ENCODE results near the gene INTS2. TPM values are rescaled to one million over a fixed set of nuclear protein-coding genes. Genes with fewer than 3 reads are reported as not detected.
A peak's percentile ranks its signal among the peaks of the same experiment; 100 is the strongest.

The INTS2 gene, protein sequence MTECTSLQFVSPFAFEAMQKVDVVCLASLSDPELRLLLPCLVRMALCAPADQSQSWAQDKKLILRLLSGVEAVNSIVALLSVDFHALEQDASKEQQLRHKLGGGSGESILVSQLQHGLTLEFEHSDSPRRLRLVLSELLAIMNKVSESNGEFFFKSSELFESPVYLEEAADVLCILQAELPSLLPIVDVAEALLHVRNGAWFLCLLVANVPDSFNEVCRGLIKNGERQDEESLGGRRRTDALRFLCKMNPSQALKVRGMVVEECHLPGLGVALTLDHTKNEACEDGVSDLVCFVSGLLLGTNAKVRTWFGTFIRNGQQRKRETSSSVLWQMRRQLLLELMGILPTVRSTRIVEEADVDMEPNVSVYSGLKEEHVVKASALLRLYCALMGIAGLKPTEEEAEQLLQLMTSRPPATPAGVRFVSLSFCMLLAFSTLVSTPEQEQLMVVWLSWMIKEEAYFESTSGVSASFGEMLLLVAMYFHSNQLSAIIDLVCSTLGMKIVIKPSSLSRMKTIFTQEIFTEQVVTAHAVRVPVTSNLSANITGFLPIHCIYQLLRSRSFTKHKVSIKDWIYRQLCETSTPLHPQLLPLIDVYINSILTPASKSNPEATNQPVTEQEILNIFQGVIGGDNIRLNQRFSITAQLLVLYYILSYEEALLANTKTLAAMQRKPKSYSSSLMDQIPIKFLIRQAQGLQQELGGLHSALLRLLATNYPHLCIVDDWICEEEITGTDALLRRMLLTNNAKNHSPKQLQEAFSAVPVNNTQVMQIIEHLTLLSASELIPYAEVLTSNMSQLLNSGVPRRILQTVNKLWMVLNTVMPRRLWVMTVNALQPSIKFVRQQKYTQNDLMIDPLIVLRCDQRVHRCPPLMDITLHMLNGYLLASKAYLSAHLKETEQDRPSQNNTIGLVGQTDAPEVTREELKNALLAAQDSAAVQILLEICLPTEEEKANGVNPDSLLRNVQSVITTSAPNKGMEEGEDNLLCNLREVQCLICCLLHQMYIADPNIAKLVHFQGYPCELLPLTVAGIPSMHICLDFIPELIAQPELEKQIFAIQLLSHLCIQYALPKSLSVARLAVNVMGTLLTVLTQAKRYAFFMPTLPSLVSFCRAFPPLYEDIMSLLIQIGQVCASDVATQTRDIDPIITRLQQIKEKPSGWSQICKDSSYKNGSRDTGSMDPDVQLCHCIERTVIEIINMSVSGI
- 10 to 100 TPM; 23.4 to 27.9 TPM for total RNA-seq

DNA sequence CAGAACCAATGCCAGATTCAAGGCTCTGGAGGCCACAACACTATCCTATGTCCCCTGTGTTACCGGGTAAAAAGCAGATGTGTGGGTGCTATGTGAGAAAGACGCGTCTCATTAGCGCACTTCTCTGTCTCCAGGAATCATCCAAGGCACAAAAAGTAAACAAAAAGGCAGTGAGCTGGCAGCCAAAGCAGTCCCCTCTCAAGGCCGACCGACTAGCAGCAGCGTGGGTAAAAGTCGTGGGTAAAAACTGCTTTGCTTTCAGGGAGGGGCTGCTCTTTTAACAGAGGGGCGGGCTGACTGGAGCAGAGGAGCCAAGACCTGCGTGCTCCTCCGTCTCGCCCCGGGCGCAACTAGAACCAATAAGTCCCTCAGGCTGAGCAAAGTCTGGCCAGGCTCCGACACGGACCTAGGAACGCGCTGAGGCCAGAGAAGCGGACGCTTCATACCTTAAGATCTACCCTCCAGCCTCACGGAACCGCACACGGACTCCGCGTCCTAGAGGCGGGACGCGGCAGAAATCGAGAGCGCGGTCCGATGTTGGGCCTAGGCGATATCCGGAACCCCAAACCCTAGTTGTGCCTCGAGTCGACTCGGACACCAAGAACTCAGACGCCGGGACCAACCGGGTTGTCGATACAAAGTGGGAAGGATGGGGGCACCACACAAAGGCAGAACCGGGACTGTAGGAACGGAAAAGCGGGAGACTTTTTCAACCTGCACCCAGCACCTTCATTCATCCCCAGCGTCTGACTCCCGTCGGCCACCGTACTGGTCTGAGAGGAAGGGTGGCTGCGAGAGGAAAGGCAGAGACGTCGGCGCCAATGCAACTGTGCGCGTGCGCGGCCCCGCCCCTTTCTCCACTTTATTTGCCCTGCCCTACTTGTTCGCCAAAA lies at the start of gene INTS2:
INTS2 (minus strand) TSS at position 775 of the 893 bp plus-strand sequence. CDS start 1,338 bp downstream, outside the sequence.
- POLR2A ChIA-PET, result interaction anchor here (0.5 to 0.6 kb wide), 2 partner anchors 34 to 44 kb away, joined by 6 read pairs; no protein-coding TSS in a partner anchor
- Mint-ChIP-seq H3K36me3 (ENCODE audit: low read depth) (peaks cover 21% of the 10 kb centered on the region), H3K27ac (peak within 1 kb of the TSS; percentile 94), H3K4me3 (peak within 1 kb of the TSS; percentile 88), H3K4me1 (peaks cover 17% of the 10 kb centered on the region), H3K27me3 (no peaks in the 10 kb centered on the region), H3K9me3 (ENCODE audit: low read depth) (no peaks in the 10 kb centered on the region)
- ATAC-seq (peak; percentile 92), DNase-seq (peak; percentile 97)
- intact Hi-C loops (cut with DNase I, micrococcal nuclease), result loop anchor here (1.0 to 5.0 kb wide), 6 partner anchors 64 to 1250 kb away; partner anchors contain the start of genes BRIP1 (in 2 of the 2), BCAS3 (in 1 of the 2), MED13 (in 1 of the 2) and METTL2A (in 1 of the 2)
- CTCF ChIA-PET, result interaction anchor here (0.6 kb wide), 1 partner anchor 1918 kb away, joined by 3 read pairs; no protein-coding TSS in a partner anchor

DNA sequence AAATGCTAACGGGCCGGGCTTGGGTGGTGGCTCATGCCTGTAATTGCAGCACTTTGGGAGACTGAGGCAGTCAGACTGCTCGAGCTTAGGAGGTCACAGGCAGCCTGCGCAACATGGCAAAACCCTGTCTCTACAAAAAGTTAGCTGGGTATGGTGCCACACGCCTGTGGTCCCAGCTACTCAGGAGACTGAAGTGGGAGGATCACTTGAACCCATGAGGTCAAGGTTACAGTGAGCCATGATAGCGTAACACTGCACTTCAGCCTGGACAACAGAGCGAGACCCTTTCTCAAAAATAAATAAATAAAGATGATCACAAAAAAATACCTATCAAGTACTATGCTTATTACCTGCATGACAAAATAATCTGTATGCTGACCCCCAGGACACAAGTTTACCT lies 46.3 kb upstream of the INTS2 start:
- Mint-ChIP-seq H3K27me3 (no peaks in the 10 kb centered on the region), H3K36me3 (ENCODE audit: low read depth) (peaks cover 30% of the 10 kb centered on the region), H3K27ac (no peak overlapping the region), H3K4me3 (no peak overlapping the region), H3K9me3 (ENCODE audit: low read depth) (no peaks in the 10 kb centered on the region), H3K4me1 (peaks cover 17% of the 10 kb centered on the region)
- POLR2A ChIA-PET, result no interaction called here
- intact Hi-C loops (cut with DNase I, micrococcal nuclease), result loop anchor here in 1 of 2 experiments (10.0 kb wide), 1 partner anchor 91 kb away; the partner anchor contains the start of gene MED13
- CTCF ChIA-PET, result interaction anchor here (1.8 kb wide), 1 partner anchor 12 kb away, joined by 4 read pairs; no protein-coding TSS in a partner anchor
- DNase-seq (no peak), ATAC-seq (no peak)

- H3K4me1 Mint-ChIP-seq, result peaks cover 17% of the 10 kb centered on the region
- no peak for DNase-seq
- H3K9me3 Mint-ChIP-seq (ENCODE audit: low read depth), result no peaks in the 10 kb centered on the region
- POLR2A ChIA-PET, result no interaction called here
- intact Hi-C loops (cut with DNase I, micrococcal nuclease), result loop anchor here in 1 of 2 experiments (10.0 kb wide), 1 partner anchor 92 kb away; the partner anchor contains the start of gene MED13
- H3K27me3 Mint-ChIP-seq, result no peaks in the 10 kb centered on the region
- ATAC-seq, result no peak
- no peak overlapping the region for H3K4me3 Mint-ChIP-seq
- no peak overlapping the region for H3K27ac Mint-ChIP-seq
- CTCF ChIA-PET, result interaction anchor here (1.3 kb wide), 1 partner anchor 17 kb away, joined by 3 read pairs; no protein-coding TSS in a partner anchor
- H3K36me3 Mint-ChIP-seq (ENCODE audit: low read depth), result peaks cover 26% of the 10 kb centered on the region
Observed at GRCh38 chr17:61972311-61972710, 44.5 kb upstream of the INTS2 start.

DNA sequence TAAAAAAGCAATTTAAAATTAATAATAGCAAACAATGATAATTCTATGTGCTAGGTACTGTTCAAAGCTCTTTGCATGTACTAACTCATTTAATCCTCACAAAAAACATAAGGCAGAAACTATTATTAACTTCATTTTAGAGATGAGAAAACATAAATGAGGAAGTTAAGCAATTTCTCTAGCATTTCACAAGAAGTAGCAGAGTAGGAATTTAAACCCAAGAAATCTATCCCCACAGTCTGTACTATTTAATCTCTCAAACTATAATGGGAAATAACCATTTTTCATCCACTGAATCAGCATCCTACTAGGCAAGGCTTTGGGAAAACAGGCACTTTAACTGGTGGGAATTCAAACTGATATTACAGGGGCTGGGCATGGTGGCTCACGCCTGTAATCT lies 42.2 kb upstream of the INTS2 start:
- no peaks in the 10 kb centered on the region for H3K9me3 Mint-ChIP-seq (ENCODE audit: low read depth)
- DNase-seq, result no peak
- CTCF ChIA-PET, result no interaction called here
- H3K36me3 Mint-ChIP-seq (ENCODE audit: low read depth), result peaks cover 24% of the 10 kb centered on the region
- intact Hi-C loops (cut with DNase I, micrococcal nuclease), result loop anchor here in 1 of 2 experiments (10.0 kb wide), 1 partner anchor 95 kb away; the partner anchor contains the start of gene MED13
- no peak overlapping the region for H3K27ac Mint-ChIP-seq
- POLR2A ChIA-PET, result no interaction called here
- no peak for ATAC-seq
- H3K27me3 Mint-ChIP-seq, result no peaks in the 10 kb centered on the region
- H3K4me1 Mint-ChIP-seq, result peaks cover 8% of the 10 kb centered on the region
- no peak overlapping the region for H3K4me3 Mint-ChIP-seq

- Mint-ChIP-seq H3K36me3 (ENCODE audit: low read depth) (peaks cover 24% of the 10 kb centered on the region), H3K9me3 (ENCODE audit: low read depth) (no peaks in the 10 kb centered on the region), H3K4me3 (no peak overlapping the region), H3K4me1 (peaks cover 2% of the 10 kb centered on the region), H3K27me3 (no peaks in the 10 kb centered on the region), H3K27ac (no peak overlapping the region)
- DNase-seq (no peak), ATAC-seq (no peak)
- ChIA-PET POLR2A (no interaction called here), CTCF (no interaction called here)
- intact Hi-C loops (cut with DNase I, micrococcal nuclease), result no loop called here
Observed at GRCh38 chr17:61968757-61969156, 41.0 kb upstream of the INTS2 start.

GRCh38 chr17:61967729-61968128 lies 39.9 kb upstream of the INTS2 start:
- no peak overlapping the region for H3K4me3 Mint-ChIP-seq
- no peaks in the 10 kb centered on the region for H3K27me3 Mint-ChIP-seq
- H3K4me1 Mint-ChIP-seq, result peaks cover 2% of the 10 kb centered on the region
- no peaks in the 10 kb centered on the region for H3K9me3 Mint-ChIP-seq (ENCODE audit: low read depth)
- CTCF ChIA-PET, result interaction anchor here (0.7 kb wide), 1 partner anchor 13 kb away, joined by 3 read pairs; no protein-coding TSS in a partner anchor
- no peak overlapping the region for H3K27ac Mint-ChIP-seq
- peaks cover 29% of the 10 kb centered on the region for H3K36me3 Mint-ChIP-seq (ENCODE audit: low read depth)
- intact Hi-C loops (cut with DNase I, micrococcal nuclease), result no loop called here
- POLR2A ChIA-PET, result no interaction called here
- DNase-seq (no peak), ATAC-seq (no peak)

DNA sequence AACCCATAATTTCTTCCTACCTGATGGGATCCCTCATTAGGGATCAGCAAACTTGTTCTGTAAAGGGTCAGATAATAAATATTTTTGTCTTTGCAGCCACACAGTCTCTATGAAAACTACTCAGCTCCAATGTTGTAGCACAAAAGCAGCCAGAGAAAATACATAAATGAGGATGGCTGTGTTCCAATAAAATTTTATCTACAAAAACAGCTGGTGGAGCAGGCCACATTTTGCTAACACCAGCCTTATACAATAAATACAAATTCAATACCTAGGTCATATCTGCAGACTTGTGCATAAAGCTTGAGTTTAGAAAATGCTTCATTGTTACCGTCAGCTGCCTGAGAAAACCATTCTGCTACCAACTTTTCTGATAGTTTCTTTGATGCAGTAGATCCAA lies 38.4 kb upstream of the INTS2 start:
- Mint-ChIP-seq H3K4me1 (no peaks in the 10 kb centered on the region), H3K27me3 (no peaks in the 10 kb centered on the region), H3K4me3 (no peak overlapping the region), H3K27ac (no peak overlapping the region), H3K9me3 (ENCODE audit: low read depth) (no peaks in the 10 kb centered on the region), H3K36me3 (ENCODE audit: low read depth) (peaks cover 28% of the 10 kb centered on the region)
- intact Hi-C loops (cut with DNase I, micrococcal nuclease), result no loop called here
- CTCF ChIA-PET, result interaction anchor here (0.8 kb wide), 1 partner anchor 13 kb away, joined by 3 read pairs; no protein-coding TSS in a partner anchor
- POLR2A ChIA-PET, result no interaction called here
- DNase-seq (no peak), ATAC-seq (no peak)

- H3K36me3 Mint-ChIP-seq (ENCODE audit: low read depth), result peaks cover 22% of the 10 kb centered on the region
- no peak overlapping the region for H3K27ac Mint-ChIP-seq
- CTCF ChIA-PET, result interaction anchor here (1.0 kb wide), 2 partner anchors 17 to 168 kb away, joined by 3 to 4 read pairs; no protein-coding TSS in a partner anchor
- no peaks in the 10 kb centered on the region for H3K9me3 Mint-ChIP-seq (ENCODE audit: low read depth)
- H3K4me1 Mint-ChIP-seq, result no peaks in the 10 kb centered on the region
- intact Hi-C loops (cut with DNase I, micrococcal nuclease), result no loop called here
- POLR2A ChIA-PET, result no interaction called here
- H3K27me3 Mint-ChIP-seq, result no peaks in the 10 kb centered on the region
- DNase-seq, result no peak
- no peak for ATAC-seq
- no peak overlapping the region for H3K4me3 Mint-ChIP-seq
Observed at GRCh38 chr17:61955619-61956018, 27.8 kb upstream of the INTS2 start.

GRCh38 chr17:61947367-61948078 lies 19.7 kb upstream of the INTS2 start:
- intact Hi-C loops (cut with DNase I, micrococcal nuclease), result no loop called here
- ChIA-PET CTCF (interaction anchor here (0.8 to 1.2 kb wide), 2 partner anchors 25 to 162 kb away, joined by 3 to 4 read pairs; no protein-coding TSS in a partner anchor), POLR2A (no interaction called here)
- Mint-ChIP-seq H3K9me3 (ENCODE audit: low read depth) (no peaks in the 10 kb centered on the region), H3K27ac (no peak overlapping the region), H3K27me3 (no peaks in the 10 kb centered on the region), H3K4me1 (no peaks in the 10 kb centered on the region), H3K36me3 (ENCODE audit: low read depth) (peaks cover 19% of the 10 kb centered on the region), H3K4me3 (no peak overlapping the region)
- DNase-seq (no peak), ATAC-seq (no peak)

DNA sequence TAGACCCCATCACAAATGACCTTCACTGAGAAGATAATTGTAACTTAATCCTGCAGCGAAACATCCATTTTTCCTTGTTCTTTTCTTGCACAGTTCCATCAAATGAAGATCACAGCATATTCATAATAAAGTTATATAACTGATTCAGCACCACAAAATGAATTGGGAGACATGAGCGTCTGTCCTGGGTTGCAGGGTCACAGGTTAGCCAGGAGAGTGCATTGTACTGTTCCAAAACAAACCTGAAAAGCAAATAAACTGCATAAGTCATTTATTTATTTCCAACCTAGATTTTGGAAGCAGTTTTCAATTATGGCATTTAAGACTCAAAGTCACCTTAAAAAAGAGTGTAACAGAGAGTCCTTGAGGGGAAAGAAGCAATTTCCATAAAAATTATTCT lies 18.6 kb upstream of the INTS2 start:
- Mint-ChIP-seq H3K9me3 (ENCODE audit: low read depth) (no peaks in the 10 kb centered on the region), H3K4me1 (no peaks in the 10 kb centered on the region), H3K36me3 (ENCODE audit: low read depth) (peaks cover 19% of the 10 kb centered on the region), H3K4me3 (no peak overlapping the region), H3K27ac (no peak overlapping the region), H3K27me3 (no peaks in the 10 kb centered on the region)
- ChIA-PET CTCF (no interaction called here), POLR2A (no interaction called here)
- intact Hi-C loops (cut with DNase I, micrococcal nuclease), result no loop called here
- ATAC-seq, result no peak
- no peak for DNase-seq
